Measurements from ENCODE around the gene MYH14.

Gene MYH14

DNA sequence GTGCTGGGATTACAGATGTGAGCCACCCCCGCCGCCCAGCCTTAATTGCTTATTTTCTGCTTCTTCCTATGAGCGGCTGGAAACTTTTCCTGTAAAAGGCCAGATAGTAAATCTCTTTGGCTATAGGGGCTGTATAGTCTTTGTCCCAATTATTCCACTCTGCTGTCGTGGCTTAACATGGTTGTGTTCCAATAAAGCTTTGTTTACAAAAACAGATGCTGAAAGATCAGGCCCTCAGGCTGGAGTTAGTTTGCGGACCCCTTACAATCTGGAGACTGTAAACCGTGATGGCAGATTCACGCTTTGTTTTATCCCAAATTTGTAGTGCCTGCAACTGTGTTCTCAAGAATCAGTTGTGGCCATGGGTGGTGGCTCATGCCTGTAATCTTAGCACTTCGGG lies 115.0 kb downstream of the MYH14 start:
- H3K27ac ChIP-seq (ENCODE audit: low read depth, low read length, severe bottlenecking) = no peak overlapping the region
- H3K9me3 ChIP-seq (ENCODE audit: control insufficient read depth, low read length) = no peaks in the 10 kb centered on the region
- H3K36me3 ChIP-seq (ENCODE audit: control insufficient read depth, insufficient read depth, low read length) = no peaks in the 10 kb centered on the region
- 84 to 85% methylated on average over 5 to 8 of the region's 8 CpGs for WGBS, 2 experiments (ENCODE audit: insufficient coverage in 2 of 2)
- H3K4me3 ChIP-seq (ENCODE audit: extremely low read depth, insufficient read depth, low read length, poor library complexity, severe bottlenecking) = no peak overlapping the region
- H3K4me1 ChIP-seq (ENCODE audit: control insufficient read depth, insufficient read depth, low read length, poor library complexity, severe bottlenecking) = no peaks in the 10 kb centered on the region

- Histone ChIP-seq H3K36me3 (ENCODE audit: control insufficient read depth, insufficient read depth, low read length) (no peaks in the 10 kb centered on the region), H3K9me3 (ENCODE audit: control insufficient read depth, low read length) (no peaks in the 10 kb centered on the region), H3K27ac (ENCODE audit: low read depth, low read length, severe bottlenecking) (no peak overlapping the region), H3K4me3 (ENCODE audit: extremely low read depth, insufficient read depth, low read length, poor library complexity, severe bottlenecking) (no peak overlapping the region), H3K4me1 (ENCODE audit: control insufficient read depth, insufficient read depth, low read length, poor library complexity, severe bottlenecking) (no peaks in the 10 kb centered on the region)
- WGBS, 2 experiments (ENCODE audit: insufficient coverage in 2 of 2) = 90 to 91% methylated on average over 9 to 10 of the region's 11 CpGs
Measured at GRCh38 chr19:50319156-50319555, 115.7 kb downstream of the MYH14 start.

GRCh38 chr19:50320051-50320450 lies 116.6 kb downstream of the MYH14 start:
- Histone ChIP-seq H3K4me1 (ENCODE audit: control insufficient read depth, insufficient read depth, low read length, poor library complexity, severe bottlenecking) (no peaks in the 10 kb centered on the region), H3K36me3 (ENCODE audit: control insufficient read depth, insufficient read depth, low read length) (no peaks in the 10 kb centered on the region), H3K4me3 (ENCODE audit: extremely low read depth, insufficient read depth, low read length, poor library complexity, severe bottlenecking) (no peak overlapping the region), H3K9me3 (ENCODE audit: control insufficient read depth, low read length) (no peaks in the 10 kb centered on the region), H3K27ac (ENCODE audit: low read depth, low read length, severe bottlenecking) (no peak overlapping the region)
- WGBS, 2 experiments (ENCODE audit: insufficient coverage in 2 of 2) = 80% methylated on average over 1 of the region's 12 CpGs; no CpG with 5 or more reads in 1 of the 2 experiments

DNA sequence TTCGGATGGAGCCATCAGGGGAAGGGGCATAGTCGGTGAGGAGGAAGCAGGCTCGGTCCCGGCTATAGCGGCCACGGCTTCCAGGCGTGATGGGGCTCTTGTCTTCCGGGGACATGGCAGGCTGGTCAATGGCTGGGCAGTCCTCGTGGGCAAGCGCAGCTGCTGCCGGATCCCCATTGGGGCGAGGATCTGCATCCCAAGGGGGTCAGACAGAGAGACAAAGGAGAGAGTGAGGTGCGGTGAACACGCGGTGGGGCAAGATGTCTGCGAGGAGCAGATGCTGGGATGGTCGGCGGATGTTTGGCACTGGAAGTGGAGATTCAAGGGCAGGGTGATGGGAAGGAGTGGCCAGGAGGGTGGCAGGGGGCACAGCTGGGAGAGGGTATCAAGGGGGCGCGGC lies 117.2 kb downstream of the MYH14 start:
- WGBS, 2 experiments (ENCODE audit: insufficient coverage in 2 of 2) = 89 to 94% methylated on average over 13 to 18 of the region's 20 CpGs

GRCh38 chr19:50321831-50322230 lies 118.4 kb downstream of the MYH14 start:
- no peaks in the 10 kb centered on the region for H3K9me3 ChIP-seq (ENCODE audit: control insufficient read depth, low read length)
- H3K4me3 ChIP-seq (ENCODE audit: extremely low read depth, insufficient read depth, low read length, poor library complexity, severe bottlenecking) = no peak overlapping the region
- 85 to 86% methylated on average over 2 to 4 of the region's 4 CpGs for WGBS, 2 experiments (ENCODE audit: insufficient coverage in 2 of 2)

More for the DNA sequence above, 117.2 kb downstream of the MYH14 start:
- Histone ChIP-seq H3K27ac (ENCODE audit: low read depth, low read length, severe bottlenecking) (no peak overlapping the region), H3K4me1 (ENCODE audit: control insufficient read depth, insufficient read depth, low read length, poor library complexity, severe bottlenecking) (no peaks in the 10 kb centered on the region), H3K4me3 (ENCODE audit: extremely low read depth, insufficient read depth, low read length, poor library complexity, severe bottlenecking) (no peak overlapping the region), H3K36me3 (ENCODE audit: control insufficient read depth, insufficient read depth, low read length) (no peaks in the 10 kb centered on the region), H3K9me3 (ENCODE audit: control insufficient read depth, low read length) (no peaks in the 10 kb centered on the region)

DNA sequence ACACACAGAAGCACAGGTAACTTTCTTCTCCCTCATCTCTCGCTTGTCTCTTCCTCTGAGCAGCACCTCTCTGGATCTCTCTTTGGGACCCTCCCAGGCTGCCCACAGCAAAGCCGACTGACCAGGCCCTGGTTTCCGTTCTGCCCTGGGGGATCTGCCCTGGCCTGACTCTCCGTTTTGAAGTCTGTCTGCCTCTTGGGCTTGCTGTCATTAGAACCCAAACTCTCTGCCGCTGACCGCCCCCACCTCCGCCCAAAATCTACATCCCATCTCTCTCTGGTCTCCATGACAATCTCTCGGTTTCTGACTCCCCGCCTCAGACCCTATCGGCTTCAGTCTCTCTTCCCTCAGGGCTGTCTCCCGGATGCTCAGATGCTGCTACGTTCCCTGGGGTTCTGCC lies 118.8 kb downstream of the MYH14 start:
- H3K27ac ChIP-seq (ENCODE audit: low read depth, low read length, severe bottlenecking) = no peak overlapping the region
- WGBS, 2 experiments (ENCODE audit: insufficient coverage in 2 of 2) = 79 to 91% methylated on average over 11 to 12 of the region's 12 CpGs
- no peak overlapping the region for H3K4me3 ChIP-seq (ENCODE audit: extremely low read depth, insufficient read depth, low read length, poor library complexity, severe bottlenecking)
- no peaks in the 10 kb centered on the region for H3K36me3 ChIP-seq (ENCODE audit: control insufficient read depth, insufficient read depth, low read length)
- H3K9me3 ChIP-seq (ENCODE audit: control insufficient read depth, low read length) = no peaks in the 10 kb centered on the region
- peaks cover 2% of the 10 kb centered on the region for H3K4me1 ChIP-seq (ENCODE audit: control insufficient read depth, insufficient read depth, low read length, poor library complexity, severe bottlenecking)

More at GRCh38 chr19:50321831-50322230, 118.4 kb downstream of the MYH14 start:
- Histone ChIP-seq H3K36me3 (ENCODE audit: control insufficient read depth, insufficient read depth, low read length) (no peaks in the 10 kb centered on the region), H3K27ac (ENCODE audit: low read depth, low read length, severe bottlenecking) (no peak overlapping the region), H3K4me1 (ENCODE audit: control insufficient read depth, insufficient read depth, low read length, poor library complexity, severe bottlenecking) (peaks cover 2% of the 10 kb centered on the region)

DNA sequence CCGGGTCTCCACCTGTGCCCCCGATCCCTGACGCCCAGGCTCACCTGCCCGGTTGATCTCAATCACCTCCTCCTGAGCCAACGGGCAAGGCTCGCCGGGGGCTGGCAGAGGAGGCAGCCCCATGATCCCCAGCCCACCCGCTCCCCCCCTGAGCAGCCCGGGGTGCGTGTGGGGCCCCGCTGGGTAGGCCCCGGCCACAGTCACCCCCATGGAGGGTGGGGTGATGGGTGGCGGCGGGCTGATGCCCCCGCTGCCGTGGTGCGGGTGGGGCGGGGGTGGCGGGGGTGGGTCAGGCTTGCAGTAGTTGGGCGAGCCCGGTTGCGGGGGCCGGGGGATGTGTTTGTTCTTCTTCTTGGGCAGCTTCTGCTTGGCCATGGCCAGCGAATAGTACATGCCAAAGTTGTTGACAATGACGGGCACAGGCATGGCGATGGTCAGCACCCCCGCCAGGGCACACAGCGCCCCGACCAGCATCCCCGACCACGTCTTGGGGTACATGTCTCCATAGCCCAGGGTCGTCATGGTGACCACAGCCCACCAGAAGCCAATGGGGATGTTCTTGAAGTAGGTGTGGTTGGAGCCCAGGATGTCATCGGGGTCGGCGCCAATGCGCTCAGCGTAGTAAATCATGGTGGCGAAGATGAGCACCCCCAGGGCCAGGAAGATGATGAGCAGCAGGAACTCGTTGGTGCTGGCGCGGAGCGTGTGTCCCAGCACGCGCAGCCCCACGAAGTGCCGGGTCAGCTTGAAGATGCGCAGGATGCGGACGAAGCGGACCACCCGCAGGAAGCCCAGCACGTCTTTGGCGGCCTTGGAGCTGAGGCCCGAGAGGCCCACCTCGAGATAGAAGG lies 119.7 kb downstream of the MYH14 start:
- H3K4me1 ChIP-seq (ENCODE audit: control insufficient read depth, insufficient read depth, low read length, poor library complexity, severe bottlenecking) = peaks cover 2% of the 10 kb centered on the region
- 93 to 98% methylated on average over 31 to 48 of the region's 55 CpGs for WGBS, 2 experiments (ENCODE audit: insufficient coverage in 2 of 2)
- no peaks in the 10 kb centered on the region for H3K9me3 ChIP-seq (ENCODE audit: control insufficient read depth, low read length)
- no peaks in the 10 kb centered on the region for H3K36me3 ChIP-seq (ENCODE audit: control insufficient read depth, insufficient read depth, low read length)
- no peak overlapping the region for H3K27ac ChIP-seq (ENCODE audit: low read depth, low read length, severe bottlenecking)
- no peak overlapping the region for H3K4me3 ChIP-seq (ENCODE audit: extremely low read depth, insufficient read depth, low read length, poor library complexity, severe bottlenecking)

GRCh38 chr19:50323782-50324133 lies 120.3 kb downstream of the MYH14 start:
- 95 to 96% methylated on average over 11 of the region's 12 CpGs for WGBS, 2 experiments (ENCODE audit: insufficient coverage in 2 of 2)
- H3K36me3 ChIP-seq (ENCODE audit: control insufficient read depth, insufficient read depth, low read length) = no peaks in the 10 kb centered on the region
- peaks cover 2% of the 10 kb centered on the region for H3K4me1 ChIP-seq (ENCODE audit: control insufficient read depth, insufficient read depth, low read length, poor library complexity, severe bottlenecking)
- no peak overlapping the region for H3K4me3 ChIP-seq (ENCODE audit: extremely low read depth, insufficient read depth, low read length, poor library complexity, severe bottlenecking)
- no peak overlapping the region for H3K27ac ChIP-seq (ENCODE audit: low read depth, low read length, severe bottlenecking)
- no peaks in the 10 kb centered on the region for H3K9me3 ChIP-seq (ENCODE audit: control insufficient read depth, low read length)

GRCh38 chr19:50324331-50324730 lies 120.9 kb downstream of the MYH14 start:
- Histone ChIP-seq H3K36me3 (ENCODE audit: control insufficient read depth, insufficient read depth, low read length) (no peaks in the 10 kb centered on the region), H3K9me3 (ENCODE audit: control insufficient read depth, low read length) (no peaks in the 10 kb centered on the region)
- WGBS, 2 experiments (ENCODE audit: insufficient coverage in 2 of 2) = 82 to 84% methylated on average over 10 to 11 of the region's 11 CpGs

GRCh38 chr19:50325310-50326100 lies 122.1 kb downstream of the MYH14 start:
- peaks cover 7% of the 10 kb centered on the region for H3K9me3 ChIP-seq (ENCODE audit: control insufficient read depth, low read length)
- H3K27ac ChIP-seq (ENCODE audit: low read depth, low read length, severe bottlenecking) = no peak overlapping the region
- peaks cover 2% of the 10 kb centered on the region for H3K4me1 ChIP-seq (ENCODE audit: control insufficient read depth, insufficient read depth, low read length, poor library complexity, severe bottlenecking)
- peak overlapping the region; percentile 8 for H3K4me3 ChIP-seq (ENCODE audit: extremely low read depth, insufficient read depth, low read length, poor library complexity, severe bottlenecking)
- 14 to 23% methylated on average over 39 to 40 of the region's 48 CpGs for WGBS, 2 experiments (ENCODE audit: insufficient coverage in 2 of 2)
- no peaks in the 10 kb centered on the region for H3K36me3 ChIP-seq (ENCODE audit: control insufficient read depth, insufficient read depth, low read length)

More at GRCh38 chr19:50324331-50324730, 120.9 kb downstream of the MYH14 start:
- H3K27ac ChIP-seq (ENCODE audit: low read depth, low read length, severe bottlenecking) = no peak overlapping the region
- H3K4me3 ChIP-seq (ENCODE audit: extremely low read depth, insufficient read depth, low read length, poor library complexity, severe bottlenecking) = no peak overlapping the region
- H3K4me1 ChIP-seq (ENCODE audit: control insufficient read depth, insufficient read depth, low read length, poor library complexity, severe bottlenecking) = peaks cover 2% of the 10 kb centered on the region
